CD4-positive, alpha-beta T cell treated with Interferon alpha-2 for 1 hour (primary cell): ENCODE measurements around the gene MAL.

Source experiments
- DNase-seq, 2 donors: peaks; one replicate each; pipeline ENCODE4 v3.0.0-alpha.2; 2020 to 2022

MAL gene

DNA sequence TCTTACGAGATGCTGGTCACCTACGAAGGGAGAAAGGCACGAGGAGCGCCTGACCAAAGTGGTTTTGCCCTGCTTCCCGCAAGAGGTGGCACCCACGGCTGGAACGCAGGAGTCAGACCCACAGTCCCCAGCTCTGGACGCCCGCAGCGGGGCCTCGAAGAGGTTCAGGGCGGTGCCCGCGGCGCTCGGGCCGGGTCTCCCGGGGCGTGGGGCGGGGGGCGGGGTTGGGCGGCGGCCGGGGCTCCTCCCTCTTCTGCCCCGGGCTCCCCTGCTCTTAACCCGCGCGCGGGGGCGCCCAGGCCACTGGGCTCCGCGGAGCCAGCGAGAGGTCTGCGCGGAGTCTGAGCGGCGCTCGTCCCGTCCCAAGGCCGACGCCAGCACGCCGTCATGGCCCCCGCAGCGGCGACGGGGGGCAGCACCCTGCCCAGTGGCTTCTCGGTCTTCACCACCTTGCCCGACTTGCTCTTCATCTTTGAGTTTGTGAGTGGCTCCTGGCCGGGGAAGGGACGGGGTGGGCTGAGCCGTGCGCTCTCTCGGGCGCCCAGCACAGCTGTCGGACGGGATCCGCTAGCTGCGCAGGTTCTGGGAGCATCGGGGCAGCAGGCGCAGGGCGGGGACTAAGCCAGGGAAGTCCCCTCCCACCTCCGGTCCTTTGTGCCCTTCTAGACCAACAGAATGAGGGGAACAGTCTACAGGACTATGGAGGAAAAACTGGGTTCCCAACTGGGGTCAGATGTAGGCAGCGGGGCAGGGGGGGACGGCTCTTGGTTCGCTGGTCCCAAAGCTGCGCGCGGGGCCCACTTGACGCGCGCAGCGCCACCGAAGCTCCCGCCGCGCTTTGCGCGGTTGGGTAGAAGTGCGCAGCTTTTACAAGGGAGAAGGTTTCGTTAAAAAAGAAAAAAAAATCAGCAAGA is at the start of gene MAL:
Gene MAL (plus strand): TSS at position 303 of the 914 bp plus-strand sequence. CDS start 85 bp downstream, at position 388.
- DNase-seq: peak; percentile 33 to 63

DNA sequence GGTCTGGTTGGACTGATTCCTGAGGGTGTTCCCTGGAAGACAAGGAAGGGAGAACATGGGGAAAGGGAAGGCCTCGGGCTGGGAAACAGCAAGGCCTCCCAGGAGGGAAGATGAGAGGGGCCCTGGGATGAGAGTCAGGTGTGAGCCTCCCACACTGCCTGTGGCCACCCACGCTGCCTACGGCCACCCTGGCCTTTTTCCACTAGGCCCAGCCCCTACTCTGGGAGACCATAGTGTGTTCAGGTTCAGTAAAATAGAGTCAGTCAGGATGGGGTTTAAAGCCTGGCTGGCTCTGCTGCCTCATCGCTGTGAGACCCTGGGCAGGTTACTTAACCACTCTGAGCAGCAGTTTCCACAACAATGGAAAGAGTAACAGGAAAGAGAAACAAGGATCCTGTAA is 47.7 kb upstream of the MAL start:
- no peak for DNase-seq

GRCh38 chr2:94978917-94979316 is 46.6 kb upstream of the MAL start:
- no peak for DNase-seq

DNA sequence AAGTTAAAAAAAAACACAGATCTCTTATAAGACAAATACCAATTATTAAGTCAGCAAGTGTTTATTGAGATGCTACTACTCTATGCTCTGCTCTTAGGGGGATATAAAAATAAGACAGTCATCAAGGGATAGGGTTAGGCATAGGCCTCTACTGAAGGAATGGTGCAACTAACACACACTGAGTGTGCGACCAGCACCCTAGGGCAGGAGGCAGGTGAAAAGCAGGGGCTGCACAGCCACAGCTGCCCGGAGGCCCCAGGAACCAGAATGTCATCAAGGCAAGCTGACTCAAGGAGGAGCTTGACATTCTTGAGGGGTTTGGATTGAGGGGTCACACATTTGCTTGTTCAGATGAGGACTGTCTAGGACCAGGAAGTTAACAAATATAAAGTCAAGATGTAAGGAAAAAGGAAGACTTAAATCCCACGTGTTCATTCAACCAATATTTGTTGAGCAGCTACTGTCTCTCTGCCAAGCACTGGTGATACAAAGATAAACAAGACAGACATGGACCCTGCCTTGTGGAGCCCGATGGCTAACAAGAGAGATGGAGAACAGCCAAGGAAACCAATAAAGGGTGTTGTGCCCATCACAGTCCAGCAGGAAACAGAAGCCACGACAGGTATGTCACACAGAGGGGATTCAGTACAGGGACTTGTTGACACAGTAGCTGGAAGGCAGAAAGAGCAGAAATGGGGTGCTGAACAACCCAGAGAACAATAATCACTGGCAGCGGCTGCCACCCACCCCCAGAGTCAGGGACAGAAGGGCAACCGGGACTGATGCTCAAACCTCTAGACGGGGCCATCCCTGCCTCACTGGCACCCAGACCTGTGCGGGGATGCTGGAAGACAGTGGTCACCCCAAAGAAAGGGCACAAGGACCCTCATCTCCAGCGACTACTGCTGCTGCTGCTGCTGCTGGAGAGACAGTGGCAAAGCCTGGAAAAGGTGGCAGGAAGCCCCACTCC is 45.8 kb upstream of the MAL start:
- DNase-seq: no peak

GRCh38 chr2:94980406-94980805 is 45.1 kb upstream of the MAL start:
- no peak for DNase-seq

GRCh38 chr2:94982156-94982555 is 43.4 kb upstream of the MAL start:
- no peak for DNase-seq

GRCh38 chr2:94982675-94983074 is 42.8 kb upstream of the MAL start:
- DNase-seq: no peak

DNA sequence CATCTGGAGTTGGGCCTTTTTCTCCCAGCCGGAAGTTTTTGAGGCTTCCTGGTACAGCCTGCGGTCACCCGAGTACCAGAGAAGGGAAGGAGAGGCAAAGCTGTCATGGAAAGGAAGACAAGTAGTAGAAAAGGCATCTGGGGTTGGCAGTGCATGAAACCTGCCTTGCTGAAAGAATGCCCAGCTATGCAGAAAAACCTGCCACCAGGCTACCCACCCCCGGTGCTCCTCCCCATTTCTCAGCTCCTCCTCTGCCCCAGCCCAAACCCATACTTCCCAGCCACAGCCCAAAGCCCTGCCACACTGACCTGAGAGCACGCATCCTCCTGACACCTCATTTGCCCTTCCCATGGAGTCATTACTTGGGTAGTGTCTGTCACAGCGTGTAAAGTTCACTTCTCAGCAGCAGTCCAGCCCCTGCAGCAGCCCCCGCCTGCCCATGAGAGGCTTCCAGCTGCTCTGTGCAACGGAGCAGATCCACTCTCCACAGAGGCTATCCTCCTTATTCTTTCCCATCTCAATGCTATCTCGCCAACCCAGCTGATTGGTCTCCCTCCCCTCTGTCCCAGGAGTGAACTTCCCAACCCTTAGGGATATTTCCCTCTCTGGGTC is 40.4 kb upstream of the MAL start:
- no peak for DNase-seq

- no peak for DNase-seq
These were observed 39.9 kb upstream of the MAL start for GRCh38 chr2:94985636-94986035.

GRCh38 chr2:94986392-94986963 is 39.0 kb upstream of the MAL start:
- peak in 1 of 2 donors; percentile 41 for DNase-seq

DNA sequence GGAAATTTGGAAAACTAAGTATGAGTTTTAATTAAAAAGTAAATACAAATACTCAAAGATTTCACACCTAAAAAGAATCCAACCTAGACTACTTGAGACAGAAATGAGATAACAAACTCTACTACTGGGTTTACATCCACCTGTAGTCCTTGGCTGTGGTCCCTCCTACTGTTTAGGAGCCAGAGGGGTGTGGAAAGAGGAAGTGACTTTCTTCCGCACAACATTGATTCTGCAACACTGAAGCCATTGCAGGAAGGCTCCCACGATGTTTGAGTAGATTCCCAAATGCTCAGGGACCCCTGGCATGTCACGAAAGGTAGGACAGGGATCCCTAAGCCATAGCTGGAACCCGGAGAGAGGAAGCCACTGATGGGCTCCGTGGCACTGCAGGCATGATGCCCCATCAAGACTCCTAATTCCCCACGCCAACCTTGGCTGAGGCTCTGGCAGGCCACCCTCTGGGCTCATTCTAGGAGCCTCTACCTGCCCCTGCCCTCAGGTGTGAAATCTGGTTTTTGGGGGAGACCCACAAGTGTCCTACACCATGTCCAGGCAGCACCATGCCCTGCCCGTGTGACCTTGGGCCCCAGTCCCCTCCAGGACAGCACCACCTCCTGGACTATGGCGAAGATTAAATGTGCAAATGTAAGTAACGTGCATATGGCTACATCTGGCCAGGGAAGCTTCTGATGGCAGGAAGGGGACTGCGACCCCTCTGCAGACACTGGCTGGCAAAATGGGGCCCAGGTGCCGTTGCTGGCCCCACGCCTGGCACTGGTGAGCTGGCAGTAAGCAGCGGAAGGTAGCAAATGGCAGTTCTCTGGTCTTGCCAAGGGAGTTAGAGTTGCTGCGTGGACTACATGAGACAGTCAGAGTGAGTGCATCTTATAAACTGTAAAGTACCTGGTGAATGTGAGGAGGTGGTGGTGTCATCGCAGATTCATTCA is 38.2 kb upstream of the MAL start:
- no peak for DNase-seq

DNA sequence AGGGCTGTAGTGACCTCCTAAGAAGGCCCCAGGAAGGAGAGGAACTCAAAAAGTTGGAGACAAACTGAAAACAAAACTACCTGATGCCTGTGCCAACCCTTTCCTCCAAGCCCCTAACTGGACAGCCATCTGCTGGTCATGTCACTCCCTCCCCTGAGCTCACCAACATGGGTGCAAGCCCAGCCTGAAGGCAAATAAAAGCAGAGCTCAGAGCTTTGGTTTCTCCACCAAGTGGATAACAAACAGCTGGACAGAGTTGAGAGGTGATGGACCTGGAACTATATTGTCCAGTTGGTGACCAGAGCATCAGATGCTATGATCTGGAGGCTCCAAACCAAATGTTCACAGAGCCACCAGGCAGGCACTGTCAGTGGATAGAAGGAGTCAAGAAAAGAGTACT is 34.6 kb upstream of the MAL start:
- DNase-seq: no peak

- no peak for DNase-seq
These were observed 33.1 kb upstream of the MAL start for GRCh38 chr2:94992360-94992759.

- no peak for DNase-seq
These were observed 32.1 kb upstream of the MAL start for GRCh38 chr2:94993176-94994062.

DNA sequence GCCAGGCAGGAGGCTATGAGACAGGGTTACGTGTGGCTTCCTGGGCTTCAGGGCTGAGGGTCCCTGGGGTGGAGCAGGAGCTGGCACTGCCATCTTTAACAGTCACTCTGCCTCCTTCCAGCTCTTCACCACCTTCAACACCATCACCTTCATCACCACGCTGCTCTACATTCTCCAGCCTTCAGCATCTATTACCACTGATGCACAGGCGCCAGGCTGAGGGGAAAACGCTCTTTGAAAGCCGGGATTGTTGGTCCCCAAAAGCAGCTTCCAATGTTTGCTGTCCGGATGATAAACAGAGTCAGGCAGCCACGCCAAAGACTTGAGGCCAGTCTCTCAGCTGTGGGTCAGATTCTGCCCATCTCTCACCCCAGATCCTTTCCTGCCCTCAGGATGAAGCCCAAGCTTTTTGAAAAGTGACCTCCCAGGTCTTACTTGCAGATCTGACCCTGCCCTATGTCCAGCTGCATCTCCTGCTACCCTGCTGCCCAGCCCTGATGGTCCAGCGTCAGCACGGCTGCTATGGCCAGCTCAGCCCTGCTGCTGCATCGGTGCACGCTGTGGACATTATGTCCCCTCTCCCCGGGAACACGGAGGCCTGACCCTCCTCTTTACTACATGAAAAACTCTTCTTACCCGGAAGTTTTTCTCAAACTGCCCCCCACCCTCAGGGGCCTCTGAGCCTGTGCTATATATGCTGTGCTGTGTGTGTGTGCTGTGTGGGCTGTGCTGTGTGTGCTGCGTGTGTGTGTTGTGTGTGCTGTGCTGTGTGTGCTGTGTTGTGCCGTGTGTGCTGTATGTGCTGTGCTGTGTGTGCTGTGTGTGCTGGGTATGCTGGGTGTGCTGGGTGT is 31.2 kb upstream of the MAL start:
- DNase-seq: no peak

DNA sequence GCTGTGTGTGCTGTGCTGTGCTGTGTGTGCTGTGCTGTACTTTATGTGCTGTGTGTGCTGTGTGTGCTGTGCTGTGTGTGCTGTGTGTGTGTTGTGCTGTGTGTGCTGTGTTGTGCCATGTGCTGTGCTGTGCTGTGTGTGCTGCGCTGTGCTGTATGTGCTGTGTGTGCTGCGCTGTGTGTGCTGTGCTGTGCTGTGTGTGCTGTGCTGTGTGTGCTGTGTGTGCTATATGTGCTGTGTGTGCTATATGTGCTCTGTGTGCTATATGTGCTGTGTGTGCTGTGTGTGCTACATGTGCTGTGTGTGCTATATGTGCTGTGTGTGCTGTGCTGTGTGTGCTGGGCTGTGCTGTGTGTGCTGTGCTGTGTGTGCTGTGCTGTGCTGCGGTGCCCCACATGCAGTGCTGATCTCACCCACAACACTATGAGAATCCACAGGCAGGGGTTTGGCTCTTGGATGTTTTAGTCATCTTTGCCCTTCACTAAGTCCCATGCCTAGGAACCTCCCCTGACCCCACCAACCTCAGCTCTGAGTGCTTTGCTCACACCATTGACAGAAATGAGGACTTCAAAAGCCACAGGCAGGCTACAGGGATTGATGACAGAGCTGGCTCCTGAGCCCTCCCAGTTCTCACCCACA is 30.5 kb upstream of the MAL start:
- DNase-seq: no peak

DNA sequence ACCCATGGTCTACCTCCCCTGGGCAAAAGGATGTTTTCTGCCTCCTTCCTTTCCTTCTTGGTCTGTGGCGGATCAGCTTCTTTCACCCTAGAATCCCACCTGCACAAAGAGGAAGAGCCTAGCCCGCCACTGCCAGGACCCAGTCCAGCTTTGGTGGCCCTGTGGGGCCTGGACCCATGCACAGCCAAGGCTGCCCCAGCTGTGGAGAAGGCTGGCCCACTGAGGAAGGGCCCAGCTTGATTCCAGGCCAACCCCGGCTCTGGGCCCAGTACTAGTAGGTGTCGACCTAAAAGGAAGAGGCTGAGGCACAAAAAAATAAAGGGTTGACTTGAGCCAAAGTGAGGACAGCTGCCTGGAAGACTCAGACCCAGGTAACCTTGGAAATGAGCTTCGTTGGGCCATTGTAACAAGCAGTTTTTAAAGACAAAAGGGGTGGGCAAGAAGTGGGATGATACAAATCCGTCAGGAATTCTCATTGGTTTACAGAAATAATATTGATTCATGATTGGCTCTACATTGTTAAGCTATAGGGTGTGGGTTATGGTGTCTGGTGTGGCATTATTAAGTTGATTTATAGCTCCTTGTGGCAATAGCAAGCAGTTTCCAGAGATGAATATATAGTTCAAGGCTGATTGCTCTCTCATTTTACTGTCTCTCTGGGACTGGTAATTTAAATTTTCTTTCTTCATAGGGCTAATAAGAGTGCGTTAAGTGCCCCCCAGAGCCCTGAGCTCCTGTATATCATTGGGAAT is 29.8 kb upstream of the MAL start:
- DNase-seq: no peak
